Measurements from ENCODE around the gene LIF.

Gene LIF

DNA sequence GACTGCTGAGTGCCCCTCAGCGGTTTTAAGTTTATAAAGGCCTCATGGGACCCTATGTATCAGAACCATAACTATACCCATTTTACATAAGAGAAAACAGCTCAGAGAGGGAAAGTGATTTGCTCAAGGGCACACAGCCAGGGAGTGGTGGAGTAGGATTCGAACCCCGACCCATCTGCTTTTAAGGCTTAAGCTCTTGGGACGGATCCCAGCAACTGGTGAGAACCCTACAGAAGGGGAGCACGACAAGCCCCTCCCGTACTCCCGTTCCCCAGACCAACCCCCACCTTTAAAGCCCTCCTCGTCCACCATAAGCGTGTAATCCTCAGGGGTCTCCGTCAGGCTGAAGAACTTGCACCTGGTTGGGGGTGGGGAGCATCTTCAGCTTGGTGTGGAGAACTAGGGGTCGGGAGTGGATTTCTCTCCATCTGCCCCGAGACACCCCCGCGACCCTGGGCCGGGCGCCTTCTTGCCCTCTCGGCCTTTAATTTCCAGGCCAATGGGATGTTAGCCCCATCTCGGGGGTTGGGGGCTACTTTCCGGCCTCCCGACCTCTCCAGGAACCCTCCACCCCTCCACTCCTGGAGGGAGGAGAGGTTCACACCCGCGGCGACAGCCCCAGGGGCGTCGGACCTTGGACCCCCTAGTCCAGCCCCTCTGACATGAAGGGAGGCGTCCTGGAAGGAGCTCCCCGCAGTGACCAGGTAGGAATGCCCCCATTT, 42.0 kb upstream of the LIF start:
- TF ChIP-seq, protein P1, sequence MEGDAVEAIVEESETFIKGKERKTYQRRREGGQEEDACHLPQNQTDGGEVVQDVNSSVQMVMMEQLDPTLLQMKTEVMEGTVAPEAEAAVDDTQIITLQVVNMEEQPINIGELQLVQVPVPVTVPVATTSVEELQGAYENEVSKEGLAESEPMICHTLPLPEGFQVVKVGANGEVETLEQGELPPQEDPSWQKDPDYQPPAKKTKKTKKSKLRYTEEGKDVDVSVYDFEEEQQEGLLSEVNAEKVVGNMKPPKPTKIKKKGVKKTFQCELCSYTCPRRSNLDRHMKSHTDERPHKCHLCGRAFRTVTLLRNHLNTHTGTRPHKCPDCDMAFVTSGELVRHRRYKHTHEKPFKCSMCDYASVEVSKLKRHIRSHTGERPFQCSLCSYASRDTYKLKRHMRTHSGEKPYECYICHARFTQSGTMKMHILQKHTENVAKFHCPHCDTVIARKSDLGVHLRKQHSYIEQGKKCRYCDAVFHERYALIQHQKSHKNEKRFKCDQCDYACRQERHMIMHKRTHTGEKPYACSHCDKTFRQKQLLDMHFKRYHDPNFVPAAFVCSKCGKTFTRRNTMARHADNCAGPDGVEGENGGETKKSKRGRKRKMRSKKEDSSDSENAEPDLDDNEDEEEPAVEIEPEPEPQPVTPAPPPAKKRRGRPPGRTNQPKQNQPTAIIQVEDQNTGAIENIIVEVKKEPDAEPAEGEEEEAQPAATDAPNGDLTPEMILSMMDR (conservative IDR thresholded peaks at IDR 0.05; ENCODE audit: control insufficient read depth, insufficient read depth, low read depth, low read length) = no peak
- peak overlapping the region; percentile 53 for H3K4me3 ChIP-seq (ENCODE audit: control insufficient read depth, low read depth, low read length)
- no peak for DNase-seq (ENCODE audit: low read depth)

DNA sequence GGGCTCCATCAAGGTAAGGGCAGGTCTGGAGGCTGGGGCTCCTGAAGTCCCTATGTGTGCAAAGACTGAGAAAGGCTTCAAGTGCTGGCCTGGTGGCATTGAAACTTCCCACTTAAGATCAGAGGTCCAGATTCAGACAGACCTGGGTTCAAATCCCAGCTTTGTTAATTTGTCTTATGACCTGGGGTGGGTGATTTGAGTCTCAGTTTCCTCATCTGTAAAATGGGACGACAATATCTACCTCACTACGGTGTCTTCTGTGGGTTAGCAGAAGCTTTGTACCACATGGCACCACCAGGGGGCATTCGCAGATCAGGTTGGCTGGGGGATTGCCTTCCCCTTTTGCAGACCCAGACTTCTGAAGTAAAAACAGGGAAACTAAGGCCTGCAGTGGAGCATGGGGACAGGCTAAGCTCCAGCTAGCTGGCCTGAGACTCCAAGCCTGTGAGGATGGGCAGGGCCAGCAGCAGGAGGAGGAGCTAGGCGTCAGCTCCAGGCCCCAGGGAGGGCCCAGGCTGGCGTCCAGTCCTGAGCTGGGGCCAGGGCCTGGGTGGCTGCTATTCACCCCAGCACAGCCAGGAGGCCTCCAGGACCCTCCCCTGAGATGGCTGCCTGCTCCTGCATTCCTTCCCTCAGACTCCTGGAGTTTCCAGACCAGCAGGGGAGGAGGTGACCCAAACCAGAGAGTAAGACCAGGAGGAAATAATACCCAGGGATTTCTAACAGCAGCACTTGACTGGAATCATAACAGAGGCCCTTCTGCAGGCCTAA, 41.3 kb upstream of the LIF start:
- TF ChIP-seq, protein P1 (conservative IDR thresholded peaks at IDR 0.05; ENCODE audit: control insufficient read depth, insufficient read depth, low read depth, low read length) = peak; percentile 60
- H3K4me3 ChIP-seq (ENCODE audit: control insufficient read depth, low read depth, low read length) = peak overlapping the region; percentile 53
- peak; percentile 88 for DNase-seq (ENCODE audit: low read depth)

DNA sequence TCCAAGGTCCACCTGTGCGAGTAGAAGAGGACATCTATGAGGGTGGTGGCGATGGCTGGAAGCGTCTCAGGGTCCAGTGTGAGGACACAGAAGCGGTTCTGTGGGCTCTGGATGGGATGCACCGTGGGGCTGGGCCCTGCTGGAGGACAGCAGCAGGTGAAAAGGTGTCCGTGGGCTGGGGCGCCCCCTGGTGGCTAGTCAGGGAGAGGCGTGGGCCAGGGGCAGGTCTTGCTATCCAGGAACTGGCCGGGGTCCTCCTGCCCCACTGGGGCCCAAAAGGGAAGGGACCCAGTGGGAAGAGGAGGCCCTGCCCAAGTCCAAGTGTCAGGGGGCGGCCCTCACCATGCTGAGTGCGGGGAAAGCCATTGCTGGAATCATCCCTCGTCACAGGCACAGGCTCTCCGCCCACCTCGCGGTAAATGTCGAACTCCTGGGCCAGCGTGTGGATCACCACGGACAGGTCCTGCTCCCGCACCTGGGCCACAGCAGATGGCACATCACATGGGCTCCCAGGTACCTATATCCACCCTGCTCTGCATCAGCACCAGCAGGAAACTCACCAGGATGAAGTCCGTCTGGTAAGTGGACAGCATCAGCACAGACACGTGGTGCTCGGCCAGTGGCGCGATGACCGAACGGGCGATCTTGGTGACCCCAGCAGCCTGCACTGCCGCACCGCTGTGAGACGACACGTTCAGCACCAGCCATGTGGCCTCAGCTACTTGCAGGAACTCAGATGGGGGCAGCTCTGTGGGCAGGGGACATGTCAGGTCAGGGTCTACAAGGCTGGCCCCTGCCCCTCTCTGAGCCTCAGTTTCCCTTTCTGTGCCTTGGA, 40.5 kb upstream of the LIF start:
- peak; percentile 45 for DNase-seq (ENCODE audit: low read depth)
- H3K4me3 ChIP-seq (ENCODE audit: control insufficient read depth, low read depth, low read length) = no peak overlapping the region
- TF ChIP-seq, protein P1 (conservative IDR thresholded peaks at IDR 0.05; ENCODE audit: control insufficient read depth, insufficient read depth, low read depth, low read length) = peak; percentile 72

DNA sequence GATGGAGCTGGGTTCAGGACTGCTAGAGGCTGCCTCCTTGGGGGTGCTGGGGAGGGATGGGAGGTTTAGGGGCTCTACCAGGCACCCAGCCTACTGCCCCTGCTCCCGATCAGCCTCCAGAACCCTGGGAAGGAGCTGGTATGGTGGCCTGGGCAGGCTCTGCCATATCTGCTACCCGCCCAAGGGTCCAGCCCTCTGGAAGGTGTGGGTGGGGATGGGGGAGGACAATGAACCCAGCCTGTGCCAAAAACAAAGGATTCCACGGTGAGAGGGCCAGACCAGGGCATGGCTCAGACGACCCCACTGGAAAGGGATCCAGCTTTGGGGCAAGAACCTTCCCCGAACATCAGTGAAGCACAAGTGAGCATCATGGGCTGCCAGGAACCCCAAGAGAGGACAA, 39.8 kb upstream of the LIF start:
- DNase-seq (ENCODE audit: low read depth) = no peak
- H3K4me3 ChIP-seq (ENCODE audit: control insufficient read depth, low read depth, low read length) = no peak overlapping the region
- TF ChIP-seq, protein P1 (conservative IDR thresholded peaks at IDR 0.05; ENCODE audit: control insufficient read depth, insufficient read depth, low read depth, low read length) = no peak

DNA sequence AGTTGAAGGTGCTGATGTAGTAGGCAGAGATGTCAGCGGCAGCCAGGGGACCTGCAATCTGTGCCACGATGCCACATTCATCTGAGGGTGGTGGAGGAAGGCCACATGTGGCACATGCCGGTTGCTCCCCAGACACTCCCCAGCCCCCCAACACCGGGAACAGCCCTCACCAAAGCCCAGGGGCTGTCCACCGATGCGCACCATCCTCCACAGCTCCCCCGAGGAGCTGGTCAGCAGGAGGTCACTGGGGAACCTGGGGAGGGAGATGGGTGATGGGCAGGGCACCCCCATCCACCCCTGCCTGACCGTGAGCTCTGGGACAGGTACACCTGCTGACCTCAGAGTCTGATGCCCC, 39.3 kb upstream of the LIF start:
- no peak for DNase-seq (ENCODE audit: low read depth)
- TF ChIP-seq, protein P1 (conservative IDR thresholded peaks at IDR 0.05; ENCODE audit: control insufficient read depth, insufficient read depth, low read depth, low read length) = no peak
- no peak overlapping the region for H3K4me3 ChIP-seq (ENCODE audit: control insufficient read depth, low read depth, low read length)

DNA sequence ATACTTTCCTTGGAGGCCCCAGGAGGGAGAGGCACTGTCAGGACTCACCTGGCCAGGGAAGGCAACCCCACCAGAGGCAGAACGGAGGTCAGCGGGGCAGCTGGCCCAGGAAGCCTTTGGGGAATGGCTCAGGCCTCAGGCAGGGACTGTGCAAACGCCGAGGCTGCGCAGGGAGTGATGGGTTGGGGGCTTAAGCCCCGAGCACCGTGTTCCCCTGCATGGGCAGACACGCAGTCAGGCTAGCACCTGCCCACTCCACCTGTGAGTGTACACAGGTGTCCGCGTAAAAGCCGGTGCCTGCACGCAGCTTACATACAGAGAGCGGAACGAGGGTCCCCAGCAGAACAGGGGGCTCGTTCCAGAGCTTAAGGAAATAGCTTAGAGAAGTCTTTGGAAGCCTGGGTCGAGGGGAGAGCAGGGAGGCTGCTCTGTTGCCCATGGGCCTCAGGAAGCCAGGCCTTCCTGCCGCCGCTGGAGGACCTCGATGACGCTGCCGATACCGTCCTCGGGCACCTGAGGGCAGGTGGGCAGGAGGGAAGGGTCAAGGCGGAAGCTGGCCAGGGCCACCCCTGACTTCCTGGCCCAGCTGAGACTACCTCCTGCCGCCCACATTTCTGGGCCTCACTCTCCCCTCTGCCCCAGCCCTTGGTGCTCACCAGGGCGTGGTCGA, 38.8 kb upstream of the LIF start:
- DNase-seq (ENCODE audit: low read depth) = no peak
- TF ChIP-seq, protein P1 (conservative IDR thresholded peaks at IDR 0.05; ENCODE audit: control insufficient read depth, insufficient read depth, low read depth, low read length) = no peak
- H3K4me3 ChIP-seq (ENCODE audit: control insufficient read depth, low read depth, low read length) = no peak overlapping the region

Measured in fibroblast of mammary gland (primary cell).